SK-N-SH (cell line): ENCODE results near the gene NEURL1. TPM values are rescaled to one million over a fixed set of nuclear protein-coding genes. Genes with fewer than 3 reads are reported as not detected.

ENCODE experiments used
- CTCF ChIA-PET: fragments of 300-600, 350-600 bp; formaldehyde crosslinking; extraction: SDS; loops from one replicate; lab custom pipeline; 2021; lab: Yijun Ruan, JAX
- POLR2A ChIA-PET: fragments of 350-600 bp; sonication (Branson Sonifier 250); formaldehyde crosslinking; extraction: SDS; loops from one replicate; lab custom pipeline; 2020; ENCODE audit warnings: antibody characterized with exemption, inconsistent platforms; lab: Yijun Ruan, JAX
- DNase-seq: peaks from one replicate; pipeline ENCODE4 v3.0.0; 2012
- H2AFZ ChIP-seq: fragments of 200-600 bp; sonication (generic); 2 replicates; pipeline ENCODE4 v1.8.1; 2016; ENCODE audit warnings: antibody characterized with exemption, mild to moderate bottlenecking, low read depth
- H3F3A ChIP-seq: fragments of 200-600 bp; sonication (generic); replicated peaks from 2 replicates; pipeline ENCODE3; 2016; ENCODE audit warnings: antibody characterized with exemption, mild to moderate bottlenecking; ENCODE audit not compliant: insufficient read depth
- H3K27ac ChIP-seq, 2 experiments: fragments of 200-500 bp in 1 of 2; fragments of 200-600 bp in 1 of 2; sonication (Bioruptor generic) in 1 of 2; sonication (generic), shearing (Covaris generic) in 1 of 2; 2 replicates each; pipeline versions ENCODE4 v1.5.1 to v1.6.1; 2014 to 2016; ENCODE audit warnings: low read depth in 2 of 2, inconsistent platforms in 1 of 2, low read length in 1 of 2, mild to moderate bottlenecking in 1 of 2, mixed read lengths in 1 of 2
- H3K27me3 ChIP-seq: fragments of 200-600 bp; sonication (generic), shearing (Covaris generic); 2 replicates; pipeline ENCODE4 v1.6.1; 2016; ENCODE audit warnings: mixed run types; ENCODE audit not compliant: insufficient read depth
- H3K36me3 ChIP-seq, 2 experiments: fragments of 200-500 bp in 1 of 2; fragments of 200-600 bp in 1 of 2; sonication (Bioruptor generic) in 1 of 2; sonication (generic) in 1 of 2; replicated peaks in 1 of 2; 2 replicates each; pipeline versions ENCODE3 to v1.5.1; 2014 to 2016; ENCODE audit warnings: low read length in 1 of 2, mild to moderate bottlenecking in 1 of 2; ENCODE audit not compliant: insufficient read depth in 2 of 2, control insufficient read depth in 1 of 2
- H3K4me1 ChIP-seq, 2 experiments: fragments of 200-500 bp in 1 of 2; fragments of 200-600 bp in 1 of 2; sonication (Bioruptor generic) in 1 of 2; sonication (generic), shearing (Covaris generic) in 1 of 2; 2 replicates each; pipeline versions ENCODE4 v1.5.1 to v1.6.1; 2014 to 2016; ENCODE audit warnings: low read depth in 1 of 2, low read length in 1 of 2, mixed run types in 1 of 2; ENCODE audit not compliant: insufficient read depth in 2 of 2, control insufficient read depth in 1 of 2
- H3K4me2 ChIP-seq: fragments of 200-600 bp; sonication (generic), shearing (Covaris generic); 2 replicates; pipeline ENCODE4 v1.6.1; 2017; ENCODE audit warnings: mixed run types
- H3K4me3 ChIP-seq, 2 experiments: fragments of 200-500 bp in 1 of 2; fragments of 200-600 bp in 1 of 2; sonication (Bioruptor generic) in 1 of 2; sonication (generic), shearing (Covaris generic) in 1 of 2; 2 replicates each; pipeline versions ENCODE4 v1.5.1 to v1.8.1; 2014 to 2016; ENCODE audit warnings: low read depth in 2 of 2, inconsistent platforms in 1 of 2, low read length in 1 of 2, mild to moderate bottlenecking in 1 of 2, mixed read lengths in 1 of 2, moderate library complexity in 1 of 2
- H3K79me2 ChIP-seq: fragments of 200-600 bp; sonication (generic); 2 replicates; pipeline ENCODE4 v1.8.1; 2017; ENCODE audit warnings: mild to moderate bottlenecking; ENCODE audit not compliant: insufficient read depth
- H3K9ac ChIP-seq: fragments of 200-600 bp; sonication (generic); 2 replicates; pipeline ENCODE4 v1.6.1; 2017; ENCODE audit warnings: mixed run types
- H3K9me2 ChIP-seq: fragments of 200-600 bp; sonication (generic); 2 replicates; pipeline ENCODE4 v1.6.1; 2017; ENCODE audit warnings: mixed run types
- H3K9me3 ChIP-seq: fragments of 200-600 bp; sonication (generic); 2 replicates; pipeline ENCODE4 v1.6.1; 2017; ENCODE audit warnings: mixed run types, mild to moderate bottlenecking, moderate library complexity
- H4K20me1 ChIP-seq: fragments of 200-600 bp; sonication (generic); 2 replicates; pipeline ENCODE4 v1.6.1; 2017; ENCODE audit warnings: mild to moderate bottlenecking, mixed run types; ENCODE audit not compliant: insufficient read depth
- CHD2 ChIP-seq: fragments of 150-350 bp; IDR thresholded peaks from 2 replicates; pipeline ENCODE4 v1.6.1; 2018; ENCODE audit warnings: low read length; ENCODE audit not compliant: partially characterized antibody
- EP300 ChIP-seq, 2 experiments: IDR thresholded peaks; 2 replicates each; pipeline versions ENCODE4 v1.4.0 to v1.6.1; 2012; ENCODE audit warnings: borderline replicate concordance in 1 of 2, low read depth in 1 of 2, low read length in 1 of 2
- FOXJ3 ChIP-seq: sonication (generic); formaldehyde crosslinking; IDR thresholded peaks from 2 replicates; pipeline ENCODE4 v1.5.1; 2020; ENCODE audit warnings: mild to moderate bottlenecking, missing genetic modification reagents
- GATA2 ChIP-seq: sonication (generic); formaldehyde crosslinking; IDR thresholded peaks from 2 replicates; pipeline ENCODE4 v1.5.0; 2020; ENCODE audit warnings: mild to moderate bottlenecking, missing genetic modification reagents
- JUND ChIP-seq: IDR thresholded peaks from 2 replicates; pipeline ENCODE4 v1.4.0; 2012
- MXI1 ChIP-seq: IDR thresholded peaks from 2 replicates; pipeline ENCODE4 v1.6.1; 2012; ENCODE audit warnings: mild to moderate bottlenecking, low read depth, low read length, improper control_type of control experiment
- RAD21 ChIP-seq: IDR thresholded peaks from 2 replicates; pipeline ENCODE4 v1.6.1; 2012; ENCODE audit warnings: mild to moderate bottlenecking, low read length
- RCOR1 ChIP-seq: fragments of 150-350 bp; IDR thresholded peaks from 2 replicates; pipeline ENCODE4 v1.6.1; 2017; ENCODE audit warnings: antibody characterized with exemption, low read length
- RFX5 ChIP-seq: IDR thresholded peaks from 2 replicates; pipeline ENCODE4 v1.6.1; 2012; ENCODE audit warnings: mild to moderate bottlenecking, improper control_type of control experiment, low read length
- SMC3 ChIP-seq: IDR thresholded peaks from 2 replicates; pipeline ENCODE4 v1.6.1; 2012; ENCODE audit warnings: low read depth, low read length, improper control_type of control experiment
- YY1 ChIP-seq: IDR thresholded peaks from 2 replicates; pipeline ENCODE4 v1.4.0; 2012; ENCODE audit warnings: low read depth, mild to moderate bottlenecking
- whole genome bisulfite sequencing: methylation state at CpG from one replicate; pipeline ENCODE4 v1.1.6; 2017; ENCODE audit warnings: low lambda C conversion rate; 5-methylcytosine and 5-hydroxymethylcytosine counted together
- polyA plus RNA-seq, 3 experiments: library from polyadenylated mRNA; depleted of rRNA; stranded (reverse); fragments of >200 nt; gene quantifications; 2 replicates each; pipeline ENCODE4 v1.2.3, GENCODE V29; 2012
- TF ChIP-seq, protein P1 (sequence below): fragments of 200-600 bp; sonication (generic); IDR thresholded peaks from 2 replicates; pipeline ENCODE4 v1.6.1; 2017; ENCODE audit warnings: antibody characterized with exemption, mild to moderate bottlenecking, moderate library complexity
- TF ChIP-seq, protein P2 (sequence below): IDR thresholded peaks from 2 replicates; pipeline ENCODE4 v1.6.1; 2012; ENCODE audit warnings: mild to moderate bottlenecking, low read depth, low read length, moderate library complexity

Gene NEURL1
- polyA plus RNA-seq, 1 of the 3 experiments (the other 2 are of a cell fraction): 0.05 TPM

DNA sequence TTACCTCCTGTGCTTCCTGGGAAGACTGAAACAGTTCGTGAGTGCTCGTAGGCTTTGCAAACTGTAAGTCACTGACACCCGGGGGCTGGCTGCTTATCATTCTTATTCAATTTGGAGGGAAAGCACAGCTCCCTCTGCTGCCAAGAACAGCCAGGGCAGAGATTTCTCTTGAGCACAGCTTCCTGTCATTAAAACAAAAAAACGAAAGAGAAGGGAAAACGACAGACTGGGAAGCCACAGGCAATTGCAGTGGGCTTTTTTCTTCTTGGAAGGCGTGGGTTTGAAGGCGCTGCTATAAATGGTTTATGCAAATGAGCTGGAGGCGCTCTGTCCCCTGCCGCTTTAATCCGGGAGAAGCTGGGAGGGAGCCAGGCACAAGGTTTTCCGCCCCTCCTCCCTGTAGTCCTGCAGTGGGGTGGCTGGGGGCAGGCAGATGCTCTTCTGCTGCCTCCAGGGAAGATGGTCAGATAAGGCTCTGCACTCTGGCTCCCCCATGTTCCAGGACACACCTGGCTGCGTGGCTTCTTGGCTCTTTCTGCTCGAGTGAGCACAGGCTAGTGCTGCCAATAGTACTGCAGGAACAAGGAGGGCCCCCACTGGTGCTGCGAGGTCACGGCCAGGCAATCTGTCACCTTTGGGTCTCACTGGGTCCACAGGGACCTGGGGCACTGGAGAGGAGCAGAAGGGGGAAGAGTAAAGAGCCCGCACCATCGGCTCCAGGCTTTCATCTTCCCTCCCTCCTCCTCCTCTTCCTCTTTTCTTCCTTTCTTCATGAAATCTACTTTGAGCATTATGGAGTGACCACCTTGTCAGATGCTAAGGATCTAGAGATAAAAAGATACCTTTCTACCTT is 49.5 kb downstream of the NEURL1 start:
- peak overlapping the region; percentile 32 to 63; a peak in 3 of 4 replicates for H3K4me3 ChIP-seq
- H3K9ac ChIP-seq: no peak overlapping the region
- H3K27ac ChIP-seq: peak overlapping the region in 1 of 2 experiments; percentile 91; a peak in 2 of 4 replicates
- H3K4me1 ChIP-seq: peaks cover 8 to 43% of the 10 kb centered on the region in 2 experiments; a peak in 3 of 4 replicates
- POLR2A ChIA-PET: interaction anchor here (0.6 to 1.7 kb wide), 3 partner anchors 21 to 40 kb away, joined by 3 to 4 read pairs (median 3); no protein-coding TSS in a partner anchor
- H3K4me2 ChIP-seq: peak overlapping the region; percentile 78
- H4K20me1 ChIP-seq: no peaks in the 10 kb centered on the region
- 17% methylated on average over 15 of the region's 17 CpGs for WGBS
- TF ChIP-seq FOXJ3 (CRISPR knock-in tag) (peak; percentile 90), MXI1 (peak; percentile 43; the same call in 1 of the 2 replicates), YY1 (no peak), JUND (no peak), RCOR1 (peak; percentile 28; the same call in 1 of the 2 replicates), RAD21 (peak; percentile 54), RFX5 (no peak), EP300 (IDR thresholded peaks at IDR 0.05; ENCODE audit: borderline replicate concordance in 1 of 2, low read depth in 1 of 2, low read length in 1 of 2) (peak in 1 of 2 experiments; percentile 74; a peak in 2 of 4 replicates), SMC3 (peak; percentile 47; the same call in 1 of the 2 replicates), CHD2 (peak; percentile 70), GATA2 (CRISPR knock-in tag) (peak; percentile 98)
- TF ChIP-seq, protein P1, sequence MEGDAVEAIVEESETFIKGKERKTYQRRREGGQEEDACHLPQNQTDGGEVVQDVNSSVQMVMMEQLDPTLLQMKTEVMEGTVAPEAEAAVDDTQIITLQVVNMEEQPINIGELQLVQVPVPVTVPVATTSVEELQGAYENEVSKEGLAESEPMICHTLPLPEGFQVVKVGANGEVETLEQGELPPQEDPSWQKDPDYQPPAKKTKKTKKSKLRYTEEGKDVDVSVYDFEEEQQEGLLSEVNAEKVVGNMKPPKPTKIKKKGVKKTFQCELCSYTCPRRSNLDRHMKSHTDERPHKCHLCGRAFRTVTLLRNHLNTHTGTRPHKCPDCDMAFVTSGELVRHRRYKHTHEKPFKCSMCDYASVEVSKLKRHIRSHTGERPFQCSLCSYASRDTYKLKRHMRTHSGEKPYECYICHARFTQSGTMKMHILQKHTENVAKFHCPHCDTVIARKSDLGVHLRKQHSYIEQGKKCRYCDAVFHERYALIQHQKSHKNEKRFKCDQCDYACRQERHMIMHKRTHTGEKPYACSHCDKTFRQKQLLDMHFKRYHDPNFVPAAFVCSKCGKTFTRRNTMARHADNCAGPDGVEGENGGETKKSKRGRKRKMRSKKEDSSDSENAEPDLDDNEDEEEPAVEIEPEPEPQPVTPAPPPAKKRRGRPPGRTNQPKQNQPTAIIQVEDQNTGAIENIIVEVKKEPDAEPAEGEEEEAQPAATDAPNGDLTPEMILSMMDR: peak; percentile 60
- TF ChIP-seq, protein P2, sequence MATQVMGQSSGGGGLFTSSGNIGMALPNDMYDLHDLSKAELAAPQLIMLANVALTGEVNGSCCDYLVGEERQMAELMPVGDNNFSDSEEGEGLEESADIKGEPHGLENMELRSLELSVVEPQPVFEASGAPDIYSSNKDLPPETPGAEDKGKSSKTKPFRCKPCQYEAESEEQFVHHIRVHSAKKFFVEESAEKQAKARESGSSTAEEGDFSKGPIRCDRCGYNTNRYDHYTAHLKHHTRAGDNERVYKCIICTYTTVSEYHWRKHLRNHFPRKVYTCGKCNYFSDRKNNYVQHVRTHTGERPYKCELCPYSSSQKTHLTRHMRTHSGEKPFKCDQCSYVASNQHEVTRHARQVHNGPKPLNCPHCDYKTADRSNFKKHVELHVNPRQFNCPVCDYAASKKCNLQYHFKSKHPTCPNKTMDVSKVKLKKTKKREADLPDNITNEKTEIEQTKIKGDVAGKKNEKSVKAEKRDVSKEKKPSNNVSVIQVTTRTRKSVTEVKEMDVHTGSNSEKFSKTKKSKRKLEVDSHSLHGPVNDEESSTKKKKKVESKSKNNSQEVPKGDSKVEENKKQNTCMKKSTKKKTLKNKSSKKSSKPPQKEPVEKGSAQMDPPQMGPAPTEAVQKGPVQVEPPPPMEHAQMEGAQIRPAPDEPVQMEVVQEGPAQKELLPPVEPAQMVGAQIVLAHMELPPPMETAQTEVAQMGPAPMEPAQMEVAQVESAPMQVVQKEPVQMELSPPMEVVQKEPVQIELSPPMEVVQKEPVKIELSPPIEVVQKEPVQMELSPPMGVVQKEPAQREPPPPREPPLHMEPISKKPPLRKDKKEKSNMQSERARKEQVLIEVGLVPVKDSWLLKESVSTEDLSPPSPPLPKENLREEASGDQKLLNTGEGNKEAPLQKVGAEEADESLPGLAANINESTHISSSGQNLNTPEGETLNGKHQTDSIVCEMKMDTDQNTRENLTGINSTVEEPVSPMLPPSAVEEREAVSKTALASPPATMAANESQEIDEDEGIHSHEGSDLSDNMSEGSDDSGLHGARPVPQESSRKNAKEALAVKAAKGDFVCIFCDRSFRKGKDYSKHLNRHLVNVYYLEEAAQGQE: no peak
- TF ChIP-seq, all 33 proteins: peak for 9
- Histone ChIP-seq H2AFZ (peak overlapping the region; percentile 74; the same call in 1 of the 2 replicates), H3K9me2 (no peaks in the 10 kb centered on the region), H3K79me2 (no peaks in the 10 kb centered on the region), H3F3A (no peaks in the 10 kb centered on the region), H3K27me3 (peaks cover 15% of the 10 kb centered on the region; the same call in 1 of the 2 replicates), H3K36me3 (no peaks in the 10 kb centered on the region), H3K9me3 (no peaks in the 10 kb centered on the region)
- DNase-seq: peak; percentile 82
- CTCF ChIA-PET: interaction anchor here (0.6 to 3.4 kb wide), 22 partner anchors 10 to 62 kb away, joined by 3 to 18 read pairs (median 6); partner anchors contain the start of gene NEURL1
